Chondrocyte (in vitro differentiated cells): ENCODE measurements around the gene TM9SF4. TPM values are rescaled to one million over a fixed set of nuclear protein-coding genes. Genes with fewer than 3 reads are reported as not detected.
"Not testable (repeated sequence)": the region's sequence is repeated elsewhere in the genome, so short reads cannot be mapped to it uniquely, and the experiment has no call there.

ENCODE experiments used
- DNase-seq: peaks from one replicate; pipeline ENCODE4 v3.0.0; 2021; ENCODE audit warnings: mixed read lengths, low spot score
- H3K27ac Mint-ChIP-seq: one replicate; pipeline ENCODE4 v1.8.0; 2021; ENCODE audit warnings: mild to moderate bottlenecking, moderate library complexity, mixed read lengths; ENCODE audit not compliant: unreplicated experiment
- H3K27me3 Mint-ChIP-seq: 2 replicates; pipeline ENCODE4 v1.8.0; 2021; ENCODE audit warnings: low read depth, mixed read lengths
- H3K36me3 Mint-ChIP-seq: 2 replicates; pipeline ENCODE4 v1.8.0; 2021; ENCODE audit warnings: low read depth, mixed read lengths
- H3K4me1 Mint-ChIP-seq: 2 replicates; pipeline ENCODE4 v1.8.0; 2021; ENCODE audit warnings: low read depth, mild to moderate bottlenecking, mixed read lengths
- H3K4me3 Mint-ChIP-seq: one replicate; pipeline ENCODE4 v1.8.0; 2021; ENCODE audit warnings: mild to moderate bottlenecking, moderate library complexity, mixed read lengths; ENCODE audit not compliant: unreplicated experiment
- H3K9me3 Mint-ChIP-seq: 2 replicates; pipeline ENCODE4 v1.8.0; 2021; ENCODE audit warnings: low read depth, mixed read lengths
- CTCF ChIP-seq: fragments of 200-600 bp; sonication (generic); IDR thresholded peaks from 2 replicates; pipeline ENCODE4 v1.5.0; 2021; ENCODE audit warnings: antibody characterized with exemption, mild to moderate bottlenecking, moderate library complexity
- total RNA-seq: library from RNA; stranded (reverse); gene quantifications from 3 replicates; pipeline ENCODE4 v1.2.1, GENCODE V29; 2021

TM9SF4 gene
- total RNA-seq, 1 donor from 2014 or later, result 83.7 TPM

DNA sequence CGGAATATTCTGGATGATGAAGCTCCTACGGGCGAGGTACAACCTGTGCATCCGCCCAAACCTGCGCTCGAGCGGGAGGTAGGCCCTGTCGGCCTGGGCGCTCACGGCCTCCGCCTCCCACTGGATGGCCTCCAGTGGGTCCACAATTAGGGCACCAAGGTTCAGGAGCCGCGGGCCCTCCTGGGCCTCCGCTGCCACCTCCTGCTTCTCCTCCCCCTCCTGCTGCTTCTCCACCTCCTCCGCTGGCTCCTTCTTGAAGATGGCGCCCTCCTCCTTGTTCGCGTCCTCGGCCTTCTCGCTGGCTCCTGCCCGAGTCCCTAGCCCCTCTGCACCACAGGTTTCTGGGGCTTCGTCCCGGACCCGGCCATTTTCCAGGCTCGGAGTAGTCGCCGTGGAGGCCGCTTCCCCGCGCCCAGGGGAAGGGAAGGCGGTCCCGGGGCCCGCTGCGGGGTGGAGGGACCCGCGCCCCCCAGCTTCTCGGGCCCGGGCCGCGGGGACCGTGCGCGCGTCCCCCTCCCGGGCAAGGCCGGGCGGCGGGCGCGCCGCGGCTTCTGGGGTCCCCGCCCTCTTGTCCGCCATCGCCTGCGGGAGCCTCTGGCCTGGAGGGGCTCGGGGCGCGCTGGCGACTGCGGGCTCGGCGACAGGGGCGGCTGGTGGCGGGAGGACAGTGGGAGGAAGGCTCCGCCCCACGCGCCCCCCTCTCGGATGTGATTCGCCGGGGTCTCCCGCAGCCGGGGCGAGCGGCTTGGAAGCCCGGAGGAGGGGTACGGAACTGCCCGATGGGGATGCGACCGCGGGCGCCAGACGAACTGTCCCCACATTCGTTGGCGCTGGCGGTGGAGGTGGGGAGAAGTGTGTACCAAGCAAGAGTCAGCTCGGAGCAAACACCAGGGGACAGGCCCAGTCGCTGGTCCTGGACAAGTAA is 80.4 kb downstream of the TM9SF4 start:
- peak overlapping the region; percentile 82 for H3K4me3 Mint-ChIP-seq
- H3K36me3 Mint-ChIP-seq, result peaks cover 8% of the 10 kb centered on the region
- H3K27me3 Mint-ChIP-seq, result no peaks in the 10 kb centered on the region
- no peak for TF ChIP-seq CTCF
- peak overlapping the region; percentile 92 for H3K27ac Mint-ChIP-seq
- H3K9me3 Mint-ChIP-seq, result no peaks in the 10 kb centered on the region
- H3K4me1 Mint-ChIP-seq, result peaks cover 32% of the 10 kb centered on the region
- no peak for DNase-seq

DNA sequence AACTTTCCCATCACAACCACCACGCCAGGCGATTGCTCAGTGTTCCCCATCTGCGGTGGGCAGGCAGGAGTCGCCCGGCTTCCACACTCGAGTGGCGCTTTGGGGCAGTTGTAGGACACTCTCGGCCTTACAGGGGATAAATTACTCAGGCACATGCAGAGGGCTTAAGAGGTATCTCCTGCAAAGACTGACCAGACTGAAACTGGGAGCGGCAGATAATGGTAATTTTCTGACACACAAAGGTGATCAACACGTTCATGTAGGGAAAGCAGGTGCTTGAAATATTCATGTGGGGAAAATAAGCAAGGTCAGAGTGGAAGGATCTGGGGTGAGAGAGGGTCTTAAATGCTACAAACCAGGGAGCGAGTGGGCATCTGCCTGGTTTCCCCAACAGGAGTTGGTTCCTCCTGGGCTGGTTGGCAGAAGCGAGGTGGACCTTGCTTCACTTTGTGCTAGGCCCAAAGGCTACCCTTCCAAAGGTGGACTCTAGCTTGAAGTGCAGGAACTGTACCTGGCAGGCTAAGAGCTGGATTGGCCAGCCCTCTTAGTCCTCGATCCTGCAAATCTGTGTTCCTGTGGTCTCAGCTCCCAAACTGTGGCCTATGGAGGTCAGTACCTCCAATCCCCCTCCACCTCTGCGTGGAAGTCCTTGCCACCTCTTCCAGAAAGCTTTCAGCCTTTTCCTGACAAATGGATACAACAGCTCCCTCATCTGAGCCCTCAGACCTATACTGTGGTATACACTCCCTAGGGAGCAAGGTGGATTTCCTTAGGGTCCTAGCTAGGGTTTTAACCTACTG is 81.3 kb downstream of the TM9SF4 start:
- Mint-ChIP-seq H3K36me3 (peaks cover 17% of the 10 kb centered on the region), H3K4me3 (peak overlapping the region; percentile 82), H3K4me1 (peaks cover 32% of the 10 kb centered on the region), H3K27me3 (no peaks in the 10 kb centered on the region), H3K27ac (peak overlapping the region; percentile 92), H3K9me3 (no peaks in the 10 kb centered on the region)
- no peak for TF ChIP-seq CTCF
- no peak for DNase-seq

- peaks cover 32% of the 10 kb centered on the region for H3K4me1 Mint-ChIP-seq
- no peak for TF ChIP-seq CTCF
- no peaks in the 10 kb centered on the region for H3K27me3 Mint-ChIP-seq
- no peak overlapping the region for H3K4me3 Mint-ChIP-seq
- H3K9me3 Mint-ChIP-seq, result no peaks in the 10 kb centered on the region
- no peak for DNase-seq
- H3K27ac Mint-ChIP-seq, result peak overlapping the region; percentile 61
- H3K36me3 Mint-ChIP-seq, result peaks cover 22% of the 10 kb centered on the region
These were observed 81.9 kb downstream of the TM9SF4 start for GRCh38 chr20:32191422-32191821.

GRCh38 chr20:32191873-32192272 is 82.4 kb downstream of the TM9SF4 start:
- Mint-ChIP-seq H3K4me3 (no peak overlapping the region), H3K36me3 (peaks cover 22% of the 10 kb centered on the region), H3K4me1 (peaks cover 32% of the 10 kb centered on the region), H3K9me3 (no peaks in the 10 kb centered on the region), H3K27me3 (no peaks in the 10 kb centered on the region), H3K27ac (peak overlapping the region; percentile 70)
- no peak for DNase-seq
- no peak for TF ChIP-seq CTCF

DNA sequence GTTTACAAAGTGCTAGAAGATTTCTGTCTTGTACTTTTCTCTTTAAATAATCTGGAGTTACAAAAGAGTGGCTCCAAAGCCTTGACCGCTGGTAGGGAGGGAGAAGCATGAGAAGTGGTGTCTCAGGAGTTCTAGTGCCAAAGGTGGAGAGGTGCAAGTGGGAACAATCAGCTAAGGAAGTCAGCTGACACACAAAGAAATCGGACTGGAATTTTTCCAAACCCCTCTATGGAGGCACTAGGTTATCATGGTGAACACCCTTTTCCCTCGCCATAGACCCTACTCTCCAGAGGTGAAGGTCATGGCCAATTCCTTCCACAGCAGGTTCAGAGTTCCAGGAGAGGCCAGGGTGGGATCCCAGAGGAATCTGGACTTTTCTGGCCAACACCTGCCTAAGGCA is 83.2 kb downstream of the TM9SF4 start:
- TF ChIP-seq CTCF, result no peak
- no peaks in the 10 kb centered on the region for H3K27me3 Mint-ChIP-seq
- peaks cover 27% of the 10 kb centered on the region for H3K36me3 Mint-ChIP-seq
- no peak overlapping the region for H3K4me3 Mint-ChIP-seq
- no peak for DNase-seq
- H3K9me3 Mint-ChIP-seq, result no peaks in the 10 kb centered on the region
- H3K4me1 Mint-ChIP-seq, result peaks cover 31% of the 10 kb centered on the region
- H3K27ac Mint-ChIP-seq, result peak overlapping the region; percentile 51

GRCh38 chr20:32193336-32193735 is 83.8 kb downstream of the TM9SF4 start:
- not testable (repeated sequence) for H3K9me3 Mint-ChIP-seq, H3K27me3 Mint-ChIP-seq, DNase-seq, H3K27ac Mint-ChIP-seq, H3K4me3 Mint-ChIP-seq
- Mint-ChIP-seq H3K4me1 (peaks cover 27% of the 10 kb centered on the region), H3K36me3 (peaks cover 30% of the 10 kb centered on the region)
